Brain pericyte (primary cell): ENCODE results near the gene PRMT5.

Experiments used
- DNase-seq: peaks from one replicate; pipeline ENCODE4 v3.0.0-alpha.2; 2012; ENCODE audit warnings: low read depth, low spot score

PRMT5 gene

DNA sequence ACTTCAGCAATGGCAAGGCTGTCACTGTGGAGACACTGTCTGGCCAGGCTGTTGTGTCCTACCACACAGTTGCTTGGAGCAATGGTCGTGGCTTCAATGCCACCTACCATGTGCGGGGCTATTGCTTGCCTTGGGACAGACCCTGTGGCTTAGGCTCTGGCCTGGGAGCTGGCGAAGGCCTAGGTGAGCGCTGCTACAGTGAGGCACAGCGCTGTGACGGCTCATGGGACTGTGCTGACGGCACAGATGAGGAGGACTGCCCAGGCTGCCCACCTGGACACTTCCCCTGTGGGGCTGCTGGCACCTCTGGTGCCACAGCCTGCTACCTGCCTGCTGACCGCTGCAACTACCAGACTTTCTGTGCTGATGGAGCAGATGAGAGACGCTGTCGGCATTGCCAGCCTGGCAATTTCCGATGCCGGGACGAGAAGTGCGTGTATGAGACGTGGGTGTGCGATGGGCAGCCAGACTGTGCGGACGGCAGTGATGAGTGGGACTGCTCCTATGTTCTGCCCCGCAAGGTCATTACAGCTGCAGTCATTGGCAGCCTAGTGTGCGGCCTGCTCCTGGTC lies 53.3 kb downstream of the PRMT5 start:
- no peak for DNase-seq

DNA sequence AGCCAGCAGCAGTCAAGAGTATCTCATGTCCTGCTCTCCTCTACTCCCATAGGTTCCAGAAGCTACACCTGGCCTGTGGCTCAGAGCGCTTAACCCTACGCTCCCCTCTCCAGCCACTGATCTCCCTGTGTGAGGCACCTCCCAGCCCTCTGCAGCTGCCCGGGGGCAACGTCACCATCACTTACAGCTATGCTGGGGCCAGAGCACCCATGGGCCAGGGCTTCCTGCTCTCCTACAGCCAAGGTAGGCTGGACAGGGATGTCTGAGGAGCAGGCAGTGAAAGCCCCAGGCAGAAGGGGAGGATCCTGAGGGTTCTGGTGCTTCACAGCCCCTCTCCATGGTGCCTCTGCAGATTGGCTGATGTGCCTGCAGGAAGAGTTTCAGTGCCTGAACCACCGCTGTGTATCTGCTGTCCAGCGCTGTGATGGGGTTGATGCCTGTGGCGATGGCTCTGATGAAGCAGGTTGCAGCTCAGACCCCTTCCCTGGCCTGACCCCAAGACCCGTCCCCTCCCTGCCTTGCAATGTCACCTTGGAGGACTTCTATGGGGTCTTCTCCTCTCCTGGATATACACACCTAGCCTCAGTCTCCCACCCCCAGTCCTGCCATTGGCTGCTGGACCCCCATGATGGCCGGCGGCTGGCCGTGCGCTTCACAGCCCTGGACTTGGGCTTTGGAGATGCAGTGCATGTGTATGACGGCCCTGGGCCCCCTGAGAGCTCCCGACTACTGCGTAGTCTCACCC lies 54.0 kb downstream of the PRMT5 start:
- DNase-seq, result no peak

DNA sequence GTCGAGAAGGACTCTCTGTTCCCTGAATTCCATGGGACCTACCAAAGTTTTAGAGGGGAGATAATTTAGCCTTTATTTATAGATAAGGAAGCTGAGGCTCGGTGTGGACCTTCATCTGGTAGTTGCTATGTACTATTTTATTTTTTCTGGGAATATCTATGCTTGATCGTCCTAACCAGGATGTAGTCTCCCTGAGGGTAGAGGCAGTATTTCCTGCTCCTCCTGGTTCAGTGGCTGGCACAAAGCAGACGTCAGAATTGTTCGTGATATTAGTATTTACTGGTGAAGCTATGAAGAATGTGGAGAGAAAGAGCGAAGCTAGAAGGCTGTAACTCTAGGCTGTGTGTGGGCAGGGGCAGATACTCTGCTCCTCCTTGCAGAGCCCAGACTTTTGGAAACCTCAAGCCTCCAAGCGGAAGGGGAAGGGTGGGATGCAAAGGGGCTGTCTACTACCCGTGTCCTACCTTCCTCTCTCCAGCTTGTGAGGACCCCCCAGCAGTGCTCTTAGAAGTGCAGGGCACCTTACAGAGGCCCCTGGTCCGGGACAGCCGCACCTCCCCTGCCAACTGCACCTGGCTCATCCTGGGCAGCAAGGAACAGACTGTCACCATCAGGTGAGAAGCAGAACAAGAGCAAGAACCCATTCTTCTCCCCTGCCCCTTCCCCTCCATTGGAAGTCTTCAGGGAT lies 56.2 kb downstream of the PRMT5 start:
- no peak for DNase-seq

DNA sequence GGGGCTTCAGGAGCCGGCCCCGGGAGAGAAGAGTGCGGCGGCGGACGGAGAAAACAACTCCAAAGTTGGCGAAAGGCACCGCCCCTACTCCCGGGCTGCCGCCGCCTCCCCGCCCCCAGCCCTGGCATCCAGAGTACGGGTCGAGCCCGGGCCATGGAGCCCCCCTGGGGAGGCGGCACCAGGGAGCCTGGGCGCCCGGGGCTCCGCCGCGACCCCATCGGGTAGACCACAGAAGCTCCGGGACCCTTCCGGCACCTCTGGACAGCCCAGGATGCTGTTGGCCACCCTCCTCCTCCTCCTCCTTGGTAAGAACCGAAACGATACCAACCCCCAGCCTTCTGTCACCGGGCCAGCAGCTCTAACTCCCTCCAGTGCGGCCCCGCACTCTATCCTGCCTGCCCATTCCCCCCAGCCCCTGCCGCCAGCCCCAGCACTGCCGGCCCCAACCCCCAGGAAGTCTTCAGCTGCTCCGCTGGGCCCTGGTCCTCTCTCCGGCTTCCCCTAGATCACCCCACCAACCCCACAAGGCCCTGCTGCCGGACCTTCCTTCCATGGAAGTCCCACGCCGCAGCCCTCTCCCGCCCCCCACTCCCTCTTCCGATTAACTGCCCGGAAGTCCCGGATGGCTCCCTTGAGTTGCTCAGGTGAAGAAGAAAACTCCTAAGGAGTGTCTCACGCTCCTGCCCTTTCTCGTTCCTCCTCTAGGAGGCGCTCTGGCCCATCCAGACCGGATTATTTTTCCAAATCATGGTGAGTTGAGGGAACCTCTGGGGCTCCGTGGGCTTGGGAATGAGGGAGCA lies 56.9 kb downstream of the PRMT5 start:
- no peak for DNase-seq

DNA sequence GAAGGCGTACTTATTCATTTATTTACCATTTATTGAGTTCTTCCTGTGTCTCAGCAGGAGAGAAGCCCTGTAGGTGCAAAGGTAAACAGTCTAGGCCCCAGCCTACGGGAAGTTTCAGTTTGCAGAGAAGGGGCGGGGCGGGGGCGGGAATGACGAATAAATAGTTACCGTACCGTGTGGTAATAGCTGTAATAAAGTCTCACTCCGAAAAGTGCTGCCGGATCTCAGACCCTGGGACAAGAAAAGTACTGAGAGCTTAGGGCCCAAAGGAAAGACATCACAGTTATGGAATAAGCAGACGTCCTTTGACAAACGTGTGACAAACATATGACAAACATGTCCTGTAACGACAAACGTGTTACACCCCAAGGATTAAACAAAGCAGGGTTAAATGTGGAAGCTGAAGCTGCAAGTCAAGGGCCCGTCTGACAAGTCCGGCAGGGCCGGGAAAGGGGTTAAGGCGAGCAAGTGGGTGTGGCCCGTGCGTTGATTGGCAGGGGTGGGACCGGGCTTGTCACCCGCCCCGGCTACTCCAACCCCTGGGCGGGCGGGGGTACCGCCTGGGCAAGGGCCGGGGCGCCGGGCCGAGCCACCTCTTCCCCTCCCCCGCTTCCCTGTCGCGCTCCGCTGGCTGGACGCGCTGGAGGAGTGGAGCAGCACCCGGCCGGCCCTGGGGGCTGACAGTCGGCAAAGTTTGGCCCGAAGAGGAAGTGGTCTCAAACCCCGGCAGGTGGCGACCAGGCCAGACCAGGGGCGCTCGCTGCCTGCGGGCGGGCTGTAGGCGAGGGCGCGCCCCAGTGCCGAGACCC lies 57.7 kb downstream of the PRMT5 start, which contains the start of gene LRP10:
Gene LRP10 (plus strand): TSS at position 517 of the 809 bp plus-strand sequence. CDS start 564 bp downstream, outside the sequence.
- DNase-seq, result no peak

DNA sequence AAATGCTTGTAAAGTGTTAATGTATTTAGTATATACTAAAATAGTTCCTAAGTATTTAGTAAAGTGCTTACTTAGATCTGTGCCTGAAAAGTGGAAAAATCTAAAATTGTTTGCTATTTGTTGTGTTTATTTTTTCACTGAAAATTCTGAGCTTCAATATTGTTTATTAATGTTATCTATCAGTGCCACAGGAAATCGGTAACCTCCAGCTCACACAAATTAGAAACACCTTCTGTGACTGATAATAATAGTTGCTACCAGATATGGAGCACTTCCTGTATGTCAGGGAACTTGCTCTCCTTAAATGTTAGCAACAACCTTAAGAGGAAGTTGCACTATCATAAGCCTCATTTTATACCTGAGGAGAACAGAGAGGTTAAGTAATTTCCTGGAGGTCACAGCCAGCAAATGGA lies 58.4 kb downstream of the PRMT5 start:
- no peak for DNase-seq
